ENCODE measurements around the gene FHIT. TPM values are rescaled to one million over a fixed set of nuclear protein-coding genes. Genes with fewer than 3 reads are reported as not detected.

The FHIT gene
- total RNA-seq, 1 donor from 2014 or later, result 22.6 TPM

GRCh38 chr3:60269377-60269776, 981.9 kb downstream of the FHIT start:
- Mint-ChIP-seq H3K27ac (no peak overlapping the region), H3K36me3 (ENCODE audit: low read depth) (peaks cover 2% of the 10 kb centered on the region), H3K4me1 (ENCODE audit: low read depth) (no peaks in the 10 kb centered on the region), H3K9me3 (peaks cover 13% of the 10 kb centered on the region), H3K27me3 (ENCODE audit: insufficient read depth) (no peaks in the 10 kb centered on the region), H3K4me3 (no peak overlapping the region)
- intact Hi-C loops (cut with micrococcal nuclease), result no loop called here
- no peak for DNase-seq (ENCODE audit: low spot score)

- Mint-ChIP-seq H3K4me1 (ENCODE audit: low read depth) (no peaks in the 10 kb centered on the region), H3K27ac (no peak overlapping the region), H3K27me3 (ENCODE audit: insufficient read depth) (no peaks in the 10 kb centered on the region), H3K9me3 (peaks cover 8% of the 10 kb centered on the region), H3K36me3 (ENCODE audit: low read depth) (peaks cover 4% of the 10 kb centered on the region), H3K4me3 (no peak overlapping the region)
- intact Hi-C loops (cut with micrococcal nuclease), result no loop called here
- DNase-seq (ENCODE audit: low spot score), result no peak
Measured at GRCh38 chr3:60268123-60268522, 983.1 kb downstream of the FHIT start.

- Mint-ChIP-seq H3K4me1 (ENCODE audit: low read depth) (peaks cover 14% of the 10 kb centered on the region), H3K27ac (no peak overlapping the region), H3K36me3 (ENCODE audit: low read depth) (peaks cover 2% of the 10 kb centered on the region), H3K27me3 (ENCODE audit: insufficient read depth) (no peaks in the 10 kb centered on the region), H3K4me3 (no peak overlapping the region), H3K9me3 (no peaks in the 10 kb centered on the region)
- no peak for DNase-seq (ENCODE audit: low spot score)
- intact Hi-C loops (cut with micrococcal nuclease), result no loop called here
Measured at GRCh38 chr3:60266444-60266843, 984.8 kb downstream of the FHIT start.

- Mint-ChIP-seq H3K4me3 (no peak overlapping the region), H3K4me1 (ENCODE audit: low read depth) (peaks cover 18% of the 10 kb centered on the region), H3K27ac (no peak overlapping the region), H3K9me3 (peaks cover 10% of the 10 kb centered on the region), H3K36me3 (ENCODE audit: low read depth) (peaks cover 10% of the 10 kb centered on the region), H3K27me3 (ENCODE audit: insufficient read depth) (no peaks in the 10 kb centered on the region)
- no peak for DNase-seq (ENCODE audit: low spot score)
- intact Hi-C loops (cut with micrococcal nuclease), result no loop called here
Measured at GRCh38 chr3:60263191-60263590, 988.1 kb downstream of the FHIT start.

GRCh38 chr3:60262546-60262945, 988.7 kb downstream of the FHIT start:
- no peak overlapping the region for H3K4me3 Mint-ChIP-seq
- no peak for DNase-seq (ENCODE audit: low spot score)
- peak overlapping the region; percentile 29 for H3K27ac Mint-ChIP-seq
- peaks cover 18% of the 10 kb centered on the region for H3K4me1 Mint-ChIP-seq (ENCODE audit: low read depth)
- no peaks in the 10 kb centered on the region for H3K27me3 Mint-ChIP-seq (ENCODE audit: insufficient read depth)
- peaks cover 12% of the 10 kb centered on the region for H3K36me3 Mint-ChIP-seq (ENCODE audit: low read depth)
- intact Hi-C loops (cut with micrococcal nuclease), result no loop called here
- H3K9me3 Mint-ChIP-seq, result peaks cover 13% of the 10 kb centered on the region

GRCh38 chr3:60260546-60260945, 990.7 kb downstream of the FHIT start:
- Mint-ChIP-seq H3K4me3 (no peak overlapping the region), H3K27ac (no peak overlapping the region), H3K27me3 (ENCODE audit: insufficient read depth) (no peaks in the 10 kb centered on the region), H3K4me1 (ENCODE audit: low read depth) (peaks cover 18% of the 10 kb centered on the region), H3K36me3 (ENCODE audit: low read depth) (peaks cover 18% of the 10 kb centered on the region), H3K9me3 (peaks cover 18% of the 10 kb centered on the region)
- DNase-seq (ENCODE audit: low spot score), result no peak
- intact Hi-C loops (cut with micrococcal nuclease), result no loop called here

GRCh38 chr3:60250810-60251209, 1000.4 kb downstream of the FHIT start:
- Mint-ChIP-seq H3K27me3 (ENCODE audit: insufficient read depth) (peaks cover 2% of the 10 kb centered on the region), H3K27ac (no peak overlapping the region), H3K9me3 (peaks cover 14% of the 10 kb centered on the region), H3K4me1 (ENCODE audit: low read depth) (no peaks in the 10 kb centered on the region), H3K4me3 (no peak overlapping the region), H3K36me3 (ENCODE audit: low read depth) (peaks cover 1% of the 10 kb centered on the region)
- DNase-seq (ENCODE audit: low spot score), result no peak
- intact Hi-C loops (cut with micrococcal nuclease), result no loop called here

- intact Hi-C loops (cut with micrococcal nuclease), result no loop called here
- no peak for DNase-seq (ENCODE audit: low spot score)
- no peak overlapping the region for H3K27ac Mint-ChIP-seq
- H3K4me3 Mint-ChIP-seq, result no peak overlapping the region
- H3K27me3 Mint-ChIP-seq (ENCODE audit: insufficient read depth), result peaks cover 2% of the 10 kb centered on the region
- H3K4me1 Mint-ChIP-seq (ENCODE audit: low read depth), result no peaks in the 10 kb centered on the region
- H3K36me3 Mint-ChIP-seq (ENCODE audit: low read depth), result peaks cover 1% of the 10 kb centered on the region
- peaks cover 14% of the 10 kb centered on the region for H3K9me3 Mint-ChIP-seq
Measured at GRCh38 chr3:60250206-60250605, 1001.0 kb downstream of the FHIT start.

- no peak overlapping the region for H3K27ac Mint-ChIP-seq
- H3K36me3 Mint-ChIP-seq (ENCODE audit: low read depth), result peaks cover 1% of the 10 kb centered on the region
- H3K9me3 Mint-ChIP-seq, result peaks cover 4% of the 10 kb centered on the region
- intact Hi-C loops (cut with micrococcal nuclease), result no loop called here
- DNase-seq (ENCODE audit: low spot score), result no peak
- H3K4me1 Mint-ChIP-seq (ENCODE audit: low read depth), result no peaks in the 10 kb centered on the region
- H3K27me3 Mint-ChIP-seq (ENCODE audit: insufficient read depth), result no peaks in the 10 kb centered on the region
- H3K4me3 Mint-ChIP-seq, result no peak overlapping the region
Measured at GRCh38 chr3:60246361-60246760, 1004.9 kb downstream of the FHIT start.

- peaks cover 4% of the 10 kb centered on the region for H3K9me3 Mint-ChIP-seq
- H3K27me3 Mint-ChIP-seq (ENCODE audit: insufficient read depth), result no peaks in the 10 kb centered on the region
- peaks cover 1% of the 10 kb centered on the region for H3K36me3 Mint-ChIP-seq (ENCODE audit: low read depth)
- no peak for DNase-seq (ENCODE audit: low spot score)
- intact Hi-C loops (cut with micrococcal nuclease), result no loop called here
- no peak overlapping the region for H3K27ac Mint-ChIP-seq
- H3K4me1 Mint-ChIP-seq (ENCODE audit: low read depth), result no peaks in the 10 kb centered on the region
- H3K4me3 Mint-ChIP-seq, result no peak overlapping the region
Measured at GRCh38 chr3:60243456-60243855, 1007.8 kb downstream of the FHIT start.

GRCh38 chr3:60240492-60240891, 1010.8 kb downstream of the FHIT start:
- H3K9me3 Mint-ChIP-seq, result no peaks in the 10 kb centered on the region
- H3K36me3 Mint-ChIP-seq (ENCODE audit: low read depth), result no peaks in the 10 kb centered on the region
- H3K27me3 Mint-ChIP-seq (ENCODE audit: insufficient read depth), result no peaks in the 10 kb centered on the region
- intact Hi-C loops (cut with micrococcal nuclease), result no loop called here
- no peaks in the 10 kb centered on the region for H3K4me1 Mint-ChIP-seq (ENCODE audit: low read depth)
- H3K27ac Mint-ChIP-seq, result no peak overlapping the region
- H3K4me3 Mint-ChIP-seq, result no peak overlapping the region
- DNase-seq (ENCODE audit: low spot score), result no peak

GRCh38 chr3:60238550-60238949, 1012.7 kb downstream of the FHIT start:
- H3K4me3 Mint-ChIP-seq, result no peak overlapping the region
- no peak overlapping the region for H3K27ac Mint-ChIP-seq
- no peaks in the 10 kb centered on the region for H3K4me1 Mint-ChIP-seq (ENCODE audit: low read depth)
- peaks cover 2% of the 10 kb centered on the region for H3K36me3 Mint-ChIP-seq (ENCODE audit: low read depth)
- H3K27me3 Mint-ChIP-seq (ENCODE audit: insufficient read depth), result no peaks in the 10 kb centered on the region
- no peak for DNase-seq (ENCODE audit: low spot score)
- peaks cover 9% of the 10 kb centered on the region for H3K9me3 Mint-ChIP-seq
- intact Hi-C loops (cut with micrococcal nuclease), result no loop called here

GRCh38 chr3:60229502-60229901, 1021.8 kb downstream of the FHIT start:
- Mint-ChIP-seq H3K4me3 (no peak overlapping the region), H3K27me3 (ENCODE audit: insufficient read depth) (no peaks in the 10 kb centered on the region), H3K36me3 (ENCODE audit: low read depth) (peaks cover 2% of the 10 kb centered on the region), H3K27ac (peak overlapping the region; percentile 38), H3K9me3 (peaks cover 22% of the 10 kb centered on the region), H3K4me1 (ENCODE audit: low read depth) (no peaks in the 10 kb centered on the region)
- intact Hi-C loops (cut with micrococcal nuclease), result loop anchor here (2.0 kb wide), 1 partner anchor 37 kb away; no protein-coding TSS in a partner anchor
- no peak for DNase-seq (ENCODE audit: low spot score)

GRCh38 chr3:60228823-60229222, 1022.4 kb downstream of the FHIT start:
- no peak overlapping the region for H3K27ac Mint-ChIP-seq
- DNase-seq (ENCODE audit: low spot score), result no peak
- H3K9me3 Mint-ChIP-seq, result peaks cover 20% of the 10 kb centered on the region
- intact Hi-C loops (cut with micrococcal nuclease), result loop anchor here (2.0 kb wide), 1 partner anchor 36 kb away; no protein-coding TSS in a partner anchor
- H3K4me1 Mint-ChIP-seq (ENCODE audit: low read depth), result no peaks in the 10 kb centered on the region
- peaks cover 1% of the 10 kb centered on the region for H3K36me3 Mint-ChIP-seq (ENCODE audit: low read depth)
- H3K27me3 Mint-ChIP-seq (ENCODE audit: insufficient read depth), result no peaks in the 10 kb centered on the region
- no peak overlapping the region for H3K4me3 Mint-ChIP-seq
